Measurements from ENCODE around the gene HDAC10.

The HDAC10 gene

GRCh38 chr22:50256258-50256862, 5.3 kb upstream of the HDAC10 start:
- DNase-seq (ENCODE audit: low read depth) = no peak

- no peak for DNase-seq (ENCODE audit: low read depth)
Measured at GRCh38 chr22:50255607-50256006, 4.5 kb upstream of the HDAC10 start.

GRCh38 chr22:50255099-50255498, 4.0 kb upstream of the HDAC10 start:
- DNase-seq (ENCODE audit: low read depth) = no peak

- no peak for DNase-seq (ENCODE audit: low read depth)
Measured at GRCh38 chr22:50253941-50254340, 2.9 kb upstream of the HDAC10 start.

- no peak for DNase-seq (ENCODE audit: low read depth)
Measured at GRCh38 chr22:50253046-50253915, 2.2 kb upstream of the HDAC10 start.

GRCh38 chr22:50252082-50253045, 1.3 kb upstream of the HDAC10 start:
- DNase-seq (ENCODE audit: low read depth) = no peak

GRCh38 chr22:50251477-50252081, 514 bp upstream of the HDAC10 start:
- DNase-seq (ENCODE audit: low read depth) = no peak

- DNase-seq (ENCODE audit: low read depth) = no peak
Measured at GRCh38 chr22:50250249-50250554, 863 bp downstream of the HDAC10 start.

GRCh38 chr22:50249341-50250248, 1.5 kb downstream of the HDAC10 start:
- no peak for DNase-seq (ENCODE audit: low read depth)

GRCh38 chr22:50248196-50249081, 2.6 kb downstream of the HDAC10 start:
- no peak for DNase-seq (ENCODE audit: low read depth)

GRCh38 chr22:50247748-50248147, 3.3 kb downstream of the HDAC10 start:
- no peak for DNase-seq (ENCODE audit: low read depth)

- no peak for DNase-seq (ENCODE audit: low read depth)
Measured at GRCh38 chr22:50246242-50247175, 4.6 kb downstream of the HDAC10 start.

GRCh38 chr22:50245214-50246072, 5.6 kb downstream of the HDAC10 start:
- DNase-seq (ENCODE audit: low read depth) = no peak

GRCh38 chr22:50244420-50245213, 6.4 kb downstream of the HDAC10 start, which contains the start of gene TUBGCP6:
TUBGCP6 (minus strand) TSS chr22:50245023; CDS start chr22:50244459, 564 bp downstream.
- DNase-seq (ENCODE audit: low read depth) = peak; percentile 82

GRCh38 chr22:50243685-50244419, 7.2 kb downstream of the HDAC10 start:
- DNase-seq (ENCODE audit: low read depth) = no peak

GRCh38 chr22:50242406-50242949, 8.6 kb downstream of the HDAC10 start:
- no peak for DNase-seq (ENCODE audit: low read depth)

Data from stimulated activated CD8-positive, alpha-beta memory T cell treated with anti-CD3 and anti-CD28 coated beads, Interleukin-15, amount 100 ng/mL, for 1 hour (primary cell).